WTC11 (cell line): ENCODE results near the gene TSPAN1.

ENCODE experiments used
- TF ChIP-seq, protein P1 (sequence below): fragments of 250-450 bp; sonication (Bioruptor Pico); IDR thresholded peaks from 2 replicates; pipeline ENCODE4 v1.8.0; 2021; ENCODE audit warnings: mild to moderate bottlenecking
- TF ChIP-seq, protein P2 (sequence below): fragments of 200-600 bp; IDR thresholded peaks from 2 replicates; pipeline ENCODE4 v1.8.0; 2022; ENCODE audit warnings: antibody characterized with exemption
- TF ChIP-seq, protein P3 (sequence below): sonication (generic); formaldehyde crosslinking; IDR thresholded peaks from 2 replicates; pipeline ENCODE4 v1.8.1; 2022; ENCODE audit warnings: mild to moderate bottlenecking, moderate library complexity, missing genetic modification reagents
- TF ChIP-seq, protein P4 (sequence below): sonication (generic); formaldehyde crosslinking; IDR thresholded peaks from 2 replicates; pipeline ENCODE4 v1.8.0; 2022; ENCODE audit warnings: mild to moderate bottlenecking, missing genetic modification reagents

DNA sequence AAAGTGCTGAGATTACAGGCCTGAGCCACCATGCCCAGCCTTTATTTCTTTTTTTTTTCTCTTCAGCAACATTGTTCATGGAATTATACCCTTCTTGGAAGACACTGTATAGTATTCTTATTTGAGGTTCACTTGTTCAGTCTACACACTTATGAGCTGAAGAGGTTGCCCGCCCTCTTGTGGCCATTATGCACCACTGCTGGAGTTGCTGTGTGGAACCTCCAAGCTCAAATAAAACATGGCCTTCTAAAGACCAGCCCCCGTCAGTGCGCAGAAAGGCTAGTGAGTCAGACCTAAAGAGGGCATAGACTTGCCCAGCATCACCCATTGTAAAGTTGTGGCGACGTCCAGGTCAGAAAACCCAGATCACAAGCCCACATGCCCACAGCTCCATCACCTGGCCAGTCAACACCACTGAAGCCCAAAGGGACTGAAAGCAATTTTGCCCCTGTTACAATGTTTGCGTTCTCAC, 48.6 kb downstream of the TSPAN1 start:
- TF ChIP-seq, protein P1, sequence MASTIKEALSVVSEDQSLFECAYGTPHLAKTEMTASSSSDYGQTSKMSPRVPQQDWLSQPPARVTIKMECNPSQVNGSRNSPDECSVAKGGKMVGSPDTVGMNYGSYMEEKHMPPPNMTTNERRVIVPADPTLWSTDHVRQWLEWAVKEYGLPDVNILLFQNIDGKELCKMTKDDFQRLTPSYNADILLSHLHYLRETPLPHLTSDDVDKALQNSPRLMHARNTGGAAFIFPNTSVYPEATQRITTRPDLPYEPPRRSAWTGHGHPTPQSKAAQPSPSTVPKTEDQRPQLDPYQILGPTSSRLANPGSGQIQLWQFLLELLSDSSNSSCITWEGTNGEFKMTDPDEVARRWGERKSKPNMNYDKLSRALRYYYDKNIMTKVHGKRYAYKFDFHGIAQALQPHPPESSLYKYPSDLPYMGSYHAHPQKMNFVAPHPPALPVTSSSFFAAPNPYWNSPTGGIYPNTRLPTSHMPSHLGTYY (CRISPR knock-in tag) = no peak
- TF ChIP-seq, protein P2, sequence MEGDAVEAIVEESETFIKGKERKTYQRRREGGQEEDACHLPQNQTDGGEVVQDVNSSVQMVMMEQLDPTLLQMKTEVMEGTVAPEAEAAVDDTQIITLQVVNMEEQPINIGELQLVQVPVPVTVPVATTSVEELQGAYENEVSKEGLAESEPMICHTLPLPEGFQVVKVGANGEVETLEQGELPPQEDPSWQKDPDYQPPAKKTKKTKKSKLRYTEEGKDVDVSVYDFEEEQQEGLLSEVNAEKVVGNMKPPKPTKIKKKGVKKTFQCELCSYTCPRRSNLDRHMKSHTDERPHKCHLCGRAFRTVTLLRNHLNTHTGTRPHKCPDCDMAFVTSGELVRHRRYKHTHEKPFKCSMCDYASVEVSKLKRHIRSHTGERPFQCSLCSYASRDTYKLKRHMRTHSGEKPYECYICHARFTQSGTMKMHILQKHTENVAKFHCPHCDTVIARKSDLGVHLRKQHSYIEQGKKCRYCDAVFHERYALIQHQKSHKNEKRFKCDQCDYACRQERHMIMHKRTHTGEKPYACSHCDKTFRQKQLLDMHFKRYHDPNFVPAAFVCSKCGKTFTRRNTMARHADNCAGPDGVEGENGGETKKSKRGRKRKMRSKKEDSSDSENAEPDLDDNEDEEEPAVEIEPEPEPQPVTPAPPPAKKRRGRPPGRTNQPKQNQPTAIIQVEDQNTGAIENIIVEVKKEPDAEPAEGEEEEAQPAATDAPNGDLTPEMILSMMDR = peak; percentile 83
- TF ChIP-seq, protein P3, sequence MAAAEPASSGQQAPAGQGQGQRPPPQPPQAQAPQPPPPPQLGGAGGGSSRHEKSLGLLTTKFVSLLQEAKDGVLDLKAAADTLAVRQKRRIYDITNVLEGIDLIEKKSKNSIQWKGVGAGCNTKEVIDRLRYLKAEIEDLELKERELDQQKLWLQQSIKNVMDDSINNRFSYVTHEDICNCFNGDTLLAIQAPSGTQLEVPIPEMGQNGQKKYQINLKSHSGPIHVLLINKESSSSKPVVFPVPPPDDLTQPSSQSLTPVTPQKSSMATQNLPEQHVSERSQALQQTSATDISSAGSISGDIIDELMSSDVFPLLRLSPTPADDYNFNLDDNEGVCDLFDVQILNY = no peak
- TF ChIP-seq, protein P4, sequence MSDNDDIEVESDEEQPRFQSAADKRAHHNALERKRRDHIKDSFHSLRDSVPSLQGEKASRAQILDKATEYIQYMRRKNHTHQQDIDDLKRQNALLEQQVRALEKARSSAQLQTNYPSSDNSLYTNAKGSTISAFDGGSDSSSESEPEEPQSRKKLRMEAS = no peak
